Ovary (tissue), 9 donors: ENCODE results near the gene ETV6. TPM values are rescaled to one million over a fixed set of nuclear protein-coding genes. Genes with fewer than 3 reads are reported as not detected.

Source experiments
- DNase-seq, 5 donors: peaks; one replicate each; pipeline ENCODE4 v3.0.0-alpha.2; 2019 to 2020
- H3K27ac ChIP-seq, 2 donors: fragments of 200-600 bp; one replicate each; pipeline versions ENCODE4 v1.5.1 to v1.8.0; 2019 to 2022
- H3K27me3 ChIP-seq: fragments of 200-600 bp; one replicate; pipeline ENCODE4 v1.8.0; 2022
- H3K36me3 ChIP-seq: fragments of 200-600 bp; sonication (generic); one replicate; pipeline ENCODE4 v1.5.1; 2019
- H3K4me1 ChIP-seq: one replicate; pipeline ENCODE4 v1.8.1; 2013; ENCODE audit warnings: mild to moderate bottlenecking, moderate library complexity; ENCODE audit not compliant: insufficient read depth
- H3K4me3 ChIP-seq: fragments of 200-600 bp; sonication (generic); one replicate; pipeline ENCODE4 v1.5.1; 2017
- H3K9me3 ChIP-seq, 2 donors: fragments of 200-600 bp in 1 of 2; sonication (generic) in 1 of 2; one replicate each; pipeline versions ENCODE4 v1.5.1 to v1.8.1; 2013 to 2019; ENCODE audit warnings: mild to moderate bottlenecking in 1 of 2, moderate library complexity in 1 of 2
- EP300 ChIP-seq: sonication (generic); formaldehyde crosslinking; IDR thresholded peaks from one replicate; pipeline ENCODE4 v1.6.1; 2017; ENCODE audit warnings: antibody characterized with exemption
- POLR2A ChIP-seq: fragments of 450-650 bp; IDR thresholded peaks from one replicate; pipeline ENCODE4 v1.6.1; 2017; ENCODE audit warnings: antibody characterized with exemption, mild to moderate bottlenecking, moderate library complexity
- WGBS, 3 donors: extraction: QIAGEN DNeasy Blood & Tissue Kit in 1 of 3; methylation state at CpG; one replicate each; pipeline versions ENCODE4 v1.1.5 to v1.1.7; 2013 to 2017; 5-methylcytosine and 5-hydroxymethylcytosine counted together
- intact Hi-C, 4 donors: fragments of 100-400 bp; cut with DNase I; formaldehyde crosslinking; loops; one replicate each; pipeline versions ENCODE4 v1.11.0 to v1.15.1; 2022 to 2023
- polyA plus RNA-seq, 2 donors: library from polyadenylated mRNA; stranded (reverse); fragments of 200-250 nt in 1 of 2; fragments of 350-450 nt in 1 of 2; fragmentation: Illumina TruSeq in 1 of 2; extraction: RNeasy Lipid Tissue Mini Kit (QIAGEN cat#74804) in 1 of 2; gene quantifications; one replicate each; pipeline ENCODE4 v1.2.3, GENCODE V29; 2013 to 2014
- total RNA-seq, 7 donors: library from RNA; depleted of rRNA in 2 of 7; stranded (reverse); fragments of >200 nt in 2 of 7; fragmentation: NEBNext Ultra II Directional in 3 of 7; extraction: Animal tissue kit (Norgen Biotek cat#: 25700) in 3 of 7; gene quantifications; one replicate each; pipeline versions ENCODE4 v1.1.0 to v1.2.4, GENCODE V29; 2016 to 2023
- TF ChIP-seq, protein P1 (sequence below), 3 donors: fragments of 450-650 bp in 2 of 3; fragments of 200-600 bp in 1 of 3; IDR thresholded peaks; one replicate each; pipeline versions ENCODE4 v1.5.1 to v1.8.0; 2016 to 2022; ENCODE audit warnings: antibody characterized with exemption in 3 of 3, mild to moderate bottlenecking in 1 of 3
- donor health status: DM: no; HTN: no; CAD: no; lungs with moderate emphysema.
- donor health status: DM: no; HTN: no; CAD: no.
- donor health status: Bipolar disorder and iron deficiency.
- donor health status: DM: yes; HTN: yes; CAD: no.
- donor health status: DM: no; HTN: no; CAD: no.
- donor health status: DM: yes; HTN: yes; CAD: no.

Gene ETV6
- total and polyA plus RNA-seq, 9 donors = 4.4 to 34.6 (median 18.3) TPM

DNA sequence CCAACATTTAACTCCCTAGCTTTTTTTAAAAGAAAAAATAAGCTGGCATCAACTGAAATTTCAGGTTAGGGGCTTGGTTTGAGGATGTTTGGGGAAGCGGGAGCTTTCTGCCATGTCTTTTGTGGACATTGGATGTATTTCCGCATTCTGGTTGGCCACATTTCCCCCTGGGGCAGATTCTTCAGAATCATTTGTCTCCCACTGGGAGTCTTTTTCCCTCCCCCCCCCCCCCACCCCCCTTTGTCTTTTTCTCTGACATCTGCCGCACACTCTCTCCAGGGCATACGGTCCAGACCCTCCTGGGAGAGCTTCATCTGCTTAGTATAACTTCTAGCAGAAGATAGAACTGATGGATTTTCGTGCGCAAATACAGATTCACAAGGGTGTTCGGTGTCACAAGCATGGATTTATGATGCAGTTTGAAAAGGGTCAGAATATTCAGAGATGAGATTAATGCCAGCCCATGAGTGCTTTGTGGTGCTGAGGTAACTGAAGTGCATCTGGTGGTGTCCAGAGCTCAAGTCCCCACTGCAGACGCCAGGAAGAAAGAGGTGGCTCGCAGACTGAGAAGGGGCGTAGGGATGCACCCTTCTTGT, 40.2 kb downstream of the ETV6 start:
- TF ChIP-seq, protein P1, sequence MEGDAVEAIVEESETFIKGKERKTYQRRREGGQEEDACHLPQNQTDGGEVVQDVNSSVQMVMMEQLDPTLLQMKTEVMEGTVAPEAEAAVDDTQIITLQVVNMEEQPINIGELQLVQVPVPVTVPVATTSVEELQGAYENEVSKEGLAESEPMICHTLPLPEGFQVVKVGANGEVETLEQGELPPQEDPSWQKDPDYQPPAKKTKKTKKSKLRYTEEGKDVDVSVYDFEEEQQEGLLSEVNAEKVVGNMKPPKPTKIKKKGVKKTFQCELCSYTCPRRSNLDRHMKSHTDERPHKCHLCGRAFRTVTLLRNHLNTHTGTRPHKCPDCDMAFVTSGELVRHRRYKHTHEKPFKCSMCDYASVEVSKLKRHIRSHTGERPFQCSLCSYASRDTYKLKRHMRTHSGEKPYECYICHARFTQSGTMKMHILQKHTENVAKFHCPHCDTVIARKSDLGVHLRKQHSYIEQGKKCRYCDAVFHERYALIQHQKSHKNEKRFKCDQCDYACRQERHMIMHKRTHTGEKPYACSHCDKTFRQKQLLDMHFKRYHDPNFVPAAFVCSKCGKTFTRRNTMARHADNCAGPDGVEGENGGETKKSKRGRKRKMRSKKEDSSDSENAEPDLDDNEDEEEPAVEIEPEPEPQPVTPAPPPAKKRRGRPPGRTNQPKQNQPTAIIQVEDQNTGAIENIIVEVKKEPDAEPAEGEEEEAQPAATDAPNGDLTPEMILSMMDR (IDR thresholded peaks at IDR 0.05) = no peak
- TF ChIP-seq POLR2A (no peak), EP300 (no peak)
- no peak overlapping the region for H3K4me3 ChIP-seq
- peaks cover 2% of the 10 kb centered on the region for H3K4me1 ChIP-seq
- H3K36me3 ChIP-seq = no peaks in the 10 kb centered on the region
- intact Hi-C loops = no loop called here
- no peak for DNase-seq
- no peaks in the 10 kb centered on the region for H3K9me3 ChIP-seq
- no peaks in the 10 kb centered on the region for H3K27me3 ChIP-seq
- WGBS, 3 donors = 91 to 96% (median 96%) methylated on average over 10 of the region's 10 CpGs
- no peak overlapping the region for H3K27ac ChIP-seq

- no peak overlapping the region for H3K4me3 ChIP-seq
- intact Hi-C loops = no loop called here
- DNase-seq = no peak
- no peaks in the 10 kb centered on the region for H3K9me3 ChIP-seq
- TF ChIP-seq POLR2A (no peak), EP300 (no peak)
- TF ChIP-seq, protein P1 (IDR thresholded peaks at IDR 0.05) = no peak
- H3K27me3 ChIP-seq = no peaks in the 10 kb centered on the region
- no peaks in the 10 kb centered on the region for H3K4me1 ChIP-seq
- H3K27ac ChIP-seq = no peak overlapping the region
- WGBS, 3 donors = 95 to 97% (median 96%) methylated on average over 6 of the region's 6 CpGs
- no peaks in the 10 kb centered on the region for H3K36me3 ChIP-seq
These were observed 43.6 kb downstream of the ETV6 start for GRCh38 chr12:11693067-11693466.

GRCh38 chr12:11693601-11694000, 44.1 kb downstream of the ETV6 start:
- no peak overlapping the region for H3K4me3 ChIP-seq
- no peaks in the 10 kb centered on the region for H3K9me3 ChIP-seq
- intact Hi-C loops = no loop called here
- no peaks in the 10 kb centered on the region for H3K36me3 ChIP-seq
- H3K4me1 ChIP-seq = no peaks in the 10 kb centered on the region
- H3K27me3 ChIP-seq = no peaks in the 10 kb centered on the region
- TF ChIP-seq POLR2A (no peak), EP300 (no peak)
- TF ChIP-seq, protein P1 (IDR thresholded peaks at IDR 0.05) = no peak
- no peak overlapping the region for H3K27ac ChIP-seq
- no peak for DNase-seq

DNA sequence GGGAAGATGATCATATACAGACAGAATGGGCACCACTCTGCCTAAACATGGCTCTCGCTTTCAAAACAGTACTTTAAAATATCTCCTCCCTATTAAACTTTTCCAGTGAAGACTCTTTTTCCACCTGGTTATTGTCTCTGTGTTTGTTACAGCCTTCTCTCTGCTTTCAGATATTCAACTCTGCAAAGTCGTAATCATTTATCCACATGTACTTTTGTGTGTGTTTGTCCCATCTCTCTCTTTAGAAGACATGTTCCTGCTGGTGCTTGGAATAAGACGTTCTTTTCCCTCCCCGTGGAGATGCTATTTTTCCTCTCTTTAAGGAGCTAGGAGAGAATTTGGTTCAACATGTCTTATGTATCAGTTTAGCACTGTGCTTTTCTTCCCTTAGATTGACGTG, 45.1 kb downstream of the ETV6 start:
- Histone ChIP-seq H3K4me3 (no peak overlapping the region), H3K27me3 (no peaks in the 10 kb centered on the region), H3K4me1 (peaks cover 3% of the 10 kb centered on the region), H3K27ac (no peak overlapping the region), H3K36me3 (no peaks in the 10 kb centered on the region), H3K9me3 (no peaks in the 10 kb centered on the region)
- TF ChIP-seq, protein P1 (IDR thresholded peaks at IDR 0.05) = no peak
- TF ChIP-seq EP300 = no peak
- TF ChIP-seq POLR2A = no peak
- DNase-seq = no peak
- intact Hi-C loops = no loop called here
- WGBS, 3 donors = 36 to 50% (median 49%) methylated on average over 5 of the region's 5 CpGs
